B cell (primary cell): ENCODE data around the gene SLC25A4. TPM values are rescaled to one million over a fixed set of nuclear protein-coding genes. Genes with fewer than 3 reads are reported as not detected.
"Not testable (repeated sequence)": the region's sequence is repeated elsewhere in the genome, so short reads cannot be mapped to it uniquely, and the experiment has no call there.

Experiments
- ATAC-seq: fragments of 200-7000 bp; cut with Tn5 transposase; one replicate; pipeline ENCODE4 v1.10.0; 2021; ENCODE audit warnings: low read depth, mild to moderate bottlenecking, moderate number of reproducible peaks, moderate library complexity
- CTCF ChIA-PET: fragments of 350-600 bp; sonication (Branson Sonifier 250); formaldehyde crosslinking; loops from one replicate; lab custom pipeline; 2021; ENCODE audit warnings: antibody characterized with exemption, inconsistent platforms; lab: Charles Lee
- POLR2A ChIA-PET: fragments of 350-600 bp; sonication (Branson Sonifier 250); formaldehyde crosslinking; loops from one replicate; lab custom pipeline; 2021; ENCODE audit warnings: antibody characterized with exemption; lab: Charles Lee
- DNase-seq: peaks from one replicate; pipeline ENCODE4 v3.0.0; 2013
- H2AFZ ChIP-seq: 2 replicates; pipeline ENCODE4 v1.6.1; 2012; ENCODE audit warnings: mild to moderate bottlenecking, low read depth, low read length; ENCODE audit not compliant: insufficient read depth, poor library complexity, severe bottlenecking
- H3K27ac ChIP-seq, 2 donors: 1 replicate in 1 of 2; 2 replicates in 1 of 2; pipeline ENCODE4 v1.5.1; 2012 to 2013; ENCODE audit warnings: low read length in 2 of 2, mild to moderate bottlenecking in 2 of 2, moderate library complexity in 1 of 2
- H3K27me3 ChIP-seq, 4 experiments: fragments of 200-600 bp in 1 of 4; sonication (generic) in 1 of 4; replicated peaks in 1 of 4; 1 replicate in 2 of 4; 2 replicates in 2 of 4; pipeline versions ENCODE4 v1.6.1 to v1.7.0; 2013 to 2016; ENCODE audit warnings: low read length in 3 of 4, mild to moderate bottlenecking in 2 of 4, mixed read lengths in 1 of 4, moderate library complexity in 1 of 4; ENCODE audit not compliant: insufficient read depth in 4 of 4, control insufficient read depth in 3 of 4; ENCODE audit errors: control extremely low read depth in 1 of 4
- H3K36me3 ChIP-seq, 2 experiments: replicated peaks in 1 of 2; 1 replicate in 1 of 2; 2 replicates in 1 of 2; pipeline versions ENCODE4 v1.6.1 to v1.7.1; 2013; ENCODE audit warnings: low read length in 1 of 2; ENCODE audit not compliant: insufficient read depth in 2 of 2, control insufficient read depth in 1 of 2; ENCODE audit errors: control extremely low read depth in 1 of 2, extremely low read depth in 1 of 2
- H3K4me1 ChIP-seq, 2 donors: fragments of 200-600 bp in 1 of 2; sonication (generic) in 1 of 2; 1 replicate in 1 of 2; 2 replicates in 1 of 2; pipeline versions ENCODE4 v1.5.1 to v1.6.1; 2013 to 2017; ENCODE audit warnings: low read length in 2 of 2; ENCODE audit not compliant: control insufficient read depth in 2 of 2, insufficient read depth in 2 of 2
- H3K4me2 ChIP-seq: replicated peaks from 2 replicates; pipeline ENCODE3; 2012; ENCODE audit warnings: mild to moderate bottlenecking, low read depth, low read length; ENCODE audit not compliant: poor library complexity, severe bottlenecking
- H3K4me3 ChIP-seq, 5 experiments: fragments of 200-600 bp in 1 of 5; sonication (generic) in 1 of 5; 1 replicate in 3 of 5; 2 replicates in 2 of 5; pipeline versions ENCODE4 v1.5.1 to v1.7.0; 2011 to 2016; ENCODE audit warnings: low read length in 4 of 5, mild to moderate bottlenecking in 4 of 5, low read depth in 2 of 5, control low read depth in 1 of 5, moderate library complexity in 1 of 5; ENCODE audit not compliant: insufficient read depth in 1 of 5; ENCODE audit errors: control extremely low read depth in 1 of 5, extremely low read depth in 1 of 5
- H3K79me2 ChIP-seq: fragments of 200-600 bp; sonication (generic); one replicate; pipeline ENCODE4 v1.6.0; 2016; ENCODE audit warnings: low read length; ENCODE audit not compliant: control insufficient read depth, insufficient read depth
- H3K9ac ChIP-seq: fragments of 200-600 bp; sonication (generic); 2 replicates; pipeline ENCODE4 v1.6.1; 2017; ENCODE audit warnings: mild to moderate bottlenecking, low read length, moderate library complexity
- H3K9me3 ChIP-seq, 3 donors: one replicate each; pipeline versions ENCODE4 v1.6.1 to v1.7.1; 2013; ENCODE audit warnings: low read length in 2 of 3; ENCODE audit not compliant: control insufficient read depth in 2 of 3, insufficient read depth in 1 of 3; ENCODE audit errors: control extremely low read depth in 1 of 3
- H4K20me1 ChIP-seq: 2 replicates; pipeline ENCODE4 v1.6.0; 2012; ENCODE audit warnings: mild to moderate bottlenecking, low read length; ENCODE audit not compliant: insufficient read depth, control insufficient read depth, poor library complexity, severe bottlenecking
- H3K27ac Mint-ChIP-seq: one replicate; pipeline ENCODE4 v1.8.0; 2021; ENCODE audit warnings: mixed read lengths
- H3K27me3 Mint-ChIP-seq: one replicate; pipeline ENCODE4 v1.8.0; 2021; ENCODE audit warnings: mixed read lengths
- H3K4me1 Mint-ChIP-seq: one replicate; pipeline ENCODE4 v1.8.0; 2021; ENCODE audit warnings: mixed read lengths
- H3K4me3 Mint-ChIP-seq: one replicate; pipeline ENCODE4 v1.8.0; 2021; ENCODE audit warnings: mixed read lengths
- H3K9me3 Mint-ChIP-seq: one replicate; pipeline ENCODE4 v1.8.0; 2022; ENCODE audit warnings: mixed read lengths; ENCODE audit not compliant: insufficient read depth
- EZH2 ChIP-seq: IDR thresholded peaks from 2 replicates; pipeline ENCODE4 v1.6.1; 2012; ENCODE audit warnings: borderline replicate concordance, low read depth, mild to moderate bottlenecking, moderate library complexity, low read length; ENCODE audit not compliant: insufficient read depth, poor library complexity, severe bottlenecking
- WGBS: methylation state at CpG from one replicate; pipeline ENCODE4 v1.1.5; 2013; ENCODE audit warnings: missing lambda C conversion rate; ENCODE audit not compliant: insufficient coverage; 5-methylcytosine and 5-hydroxymethylcytosine counted together
- intact Hi-C: fragments of 100-400 bp; cut with micrococcal nuclease; formaldehyde crosslinking; loops from one replicate; pipeline ENCODE4 v1.10.0; 2022
- polyA plus RNA-seq: library from polyadenylated mRNA; depleted of rRNA; stranded (reverse); fragments of >200 nt; gene quantifications from 2 replicates; pipeline ENCODE4 v1.2.3, GENCODE V29; 2012
- total RNA-seq, 2 donors: library from RNA; stranded (reverse); fragments of 120-200 nt in 1 of 2; gene quantifications; 1 replicate in 1 of 2; 2 replicates in 1 of 2; pipeline versions ENCODE4 v1.2.3 to v1.2.4, GENCODE V29; 2013 to 2022
- TF ChIP-seq, protein P1 (sequence below): fragments of 200-600 bp; IDR thresholded peaks from one replicate; pipeline ENCODE4 v1.8.0; 2022; ENCODE audit warnings: antibody characterized with exemption, mild to moderate bottlenecking

The SLC25A4 gene
- total and polyA plus RNA-seq, 2 donors (not counting 1 experiment from before 2014, with no cell fraction given), result 7.3 to 11.7 TPM

DNA sequence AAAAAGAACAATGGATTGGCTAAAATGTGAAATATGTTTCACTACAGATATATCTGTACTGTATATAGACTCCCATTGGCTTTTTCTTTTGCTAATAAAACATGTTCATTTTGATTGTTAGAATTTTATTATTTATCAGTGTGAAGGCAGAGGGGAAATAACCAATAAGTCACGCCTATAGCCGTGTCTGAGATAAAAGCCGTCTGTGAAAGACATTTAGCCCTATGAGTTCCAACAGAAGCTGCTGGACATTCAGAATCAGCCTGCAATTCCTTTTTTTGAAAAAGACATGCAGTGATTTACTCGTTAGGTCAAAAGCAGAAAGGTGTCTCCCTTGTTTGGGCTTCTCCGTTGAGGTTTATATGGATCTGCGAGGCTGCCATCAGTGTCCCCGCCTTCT, 24.2 kb upstream of the SLC25A4 start:
- no peaks in the 10 kb centered on the region for H4K20me1 ChIP-seq
- no peak for TF ChIP-seq EZH2
- TF ChIP-seq, protein P1, sequence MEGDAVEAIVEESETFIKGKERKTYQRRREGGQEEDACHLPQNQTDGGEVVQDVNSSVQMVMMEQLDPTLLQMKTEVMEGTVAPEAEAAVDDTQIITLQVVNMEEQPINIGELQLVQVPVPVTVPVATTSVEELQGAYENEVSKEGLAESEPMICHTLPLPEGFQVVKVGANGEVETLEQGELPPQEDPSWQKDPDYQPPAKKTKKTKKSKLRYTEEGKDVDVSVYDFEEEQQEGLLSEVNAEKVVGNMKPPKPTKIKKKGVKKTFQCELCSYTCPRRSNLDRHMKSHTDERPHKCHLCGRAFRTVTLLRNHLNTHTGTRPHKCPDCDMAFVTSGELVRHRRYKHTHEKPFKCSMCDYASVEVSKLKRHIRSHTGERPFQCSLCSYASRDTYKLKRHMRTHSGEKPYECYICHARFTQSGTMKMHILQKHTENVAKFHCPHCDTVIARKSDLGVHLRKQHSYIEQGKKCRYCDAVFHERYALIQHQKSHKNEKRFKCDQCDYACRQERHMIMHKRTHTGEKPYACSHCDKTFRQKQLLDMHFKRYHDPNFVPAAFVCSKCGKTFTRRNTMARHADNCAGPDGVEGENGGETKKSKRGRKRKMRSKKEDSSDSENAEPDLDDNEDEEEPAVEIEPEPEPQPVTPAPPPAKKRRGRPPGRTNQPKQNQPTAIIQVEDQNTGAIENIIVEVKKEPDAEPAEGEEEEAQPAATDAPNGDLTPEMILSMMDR, result no peak
- H3K79me2 ChIP-seq, result no peaks in the 10 kb centered on the region
- H2AFZ ChIP-seq, result no peak overlapping the region
- no peak overlapping the region for H3K27ac ChIP-seq
- intact Hi-C loops, result no loop called here
- WGBS, result 93% methylated on average over 7 of the region's 7 CpGs
- ChIA-PET POLR2A (no interaction called here), CTCF (interaction anchor here (1.7 kb wide), 1 partner anchor 16 kb away, joined by 7 read pairs; no protein-coding TSS in a partner anchor)
- no peaks in the 10 kb centered on the region for H3K9me3 Mint-ChIP-seq
- H3K27ac Mint-ChIP-seq, result no peak overlapping the region
- H3K27me3 ChIP-seq, result peaks cover 0 to 8% (median 1%) of the 10 kb centered on the region in 4 experiments
- H3K36me3 ChIP-seq, result no peaks in the 10 kb centered on the region
- H3K4me2 ChIP-seq, result no peak overlapping the region
- no peak for ATAC-seq
- no peak for DNase-seq
- H3K9me3 ChIP-seq, result no peaks in the 10 kb centered on the region
- H3K4me3 ChIP-seq, result no peak overlapping the region
- peaks cover 0 to 4% of the 10 kb centered on the region in 2 donors for H3K4me1 ChIP-seq
- no peak overlapping the region for H3K4me3 Mint-ChIP-seq
- H3K4me1 Mint-ChIP-seq, result peaks cover 8% of the 10 kb centered on the region
- H3K9ac ChIP-seq, result no peak overlapping the region
- H3K27me3 Mint-ChIP-seq, result peaks cover 19% of the 10 kb centered on the region

DNA sequence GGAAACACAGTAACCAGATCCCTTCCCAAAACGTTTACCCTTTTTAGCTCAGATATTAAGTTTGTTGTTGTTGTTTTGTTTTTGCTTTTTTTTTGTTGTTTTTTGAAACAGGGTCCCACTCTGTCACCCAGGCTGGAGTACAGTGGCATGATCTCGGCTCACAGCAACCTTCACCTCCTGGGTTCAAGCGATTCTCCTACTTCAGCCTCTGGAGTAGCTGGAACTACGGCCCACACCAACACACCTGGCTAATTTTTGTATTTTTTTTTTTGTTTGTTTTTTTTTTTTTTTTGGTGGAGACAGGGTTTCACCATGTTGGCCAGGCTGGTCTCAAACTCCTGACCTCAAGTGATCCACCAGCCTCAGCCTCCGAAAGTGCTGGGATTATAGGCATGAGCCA, 23.6 kb upstream of the SLC25A4 start:
- peaks cover 18% of the 10 kb centered on the region for H3K27me3 Mint-ChIP-seq
- H3K9ac ChIP-seq, H3K9me3 Mint-ChIP-seq, H3K79me2 ChIP-seq, ATAC-seq, H3K4me3 Mint-ChIP-seq, H3K27ac Mint-ChIP-seq, intact Hi-C loops, DNase-seq, H3K4me1 ChIP-seq, H3K27me3 ChIP-seq, POLR2A ChIA-PET, H3K4me2 ChIP-seq, H3K4me3 ChIP-seq, H3K36me3 ChIP-seq, H3K4me1 Mint-ChIP-seq, H2AFZ ChIP-seq, H3K9me3 ChIP-seq, H4K20me1 ChIP-seq, H3K27ac ChIP-seq: not testable (repeated sequence)
- WGBS, result no CpG with 5 or more reads among the region's 5 CpGs
- CTCF ChIA-PET, result interaction anchor here (1.7 kb wide), 1 partner anchor 15 kb away, joined by 7 read pairs; no protein-coding TSS in a partner anchor
